Midbrain (tissue), 1 donor: ENCODE data around the gene ZNF625.
"Not testable (repeated sequence)": the region's sequence is repeated elsewhere in the genome, so short reads cannot be mapped to it uniquely, and the experiment has no call there.

Source experiments
- DNase-seq: peaks from one replicate; lab custom pipeline; 2025; lab: John Stamatoyannopoulos, UW

The ZNF625 gene

GRCh38 chr19:12137221-12137940 is 19.2 kb downstream of the ZNF625 start:
- DNase-seq: no peak

- no peak for DNase-seq
These were observed 23.5 kb downstream of the ZNF625 start for GRCh38 chr19:12133069-12133468.

- peak; percentile 1 for DNase-seq
These were observed 29.8 kb downstream of the ZNF625 start for GRCh38 chr19:12126707-12127106.

- DNase-seq: no peak
These were observed 39.1 kb downstream of the ZNF625 start for GRCh38 chr19:12117201-12117970.

- DNase-seq: no peak
These were observed 43.4 kb downstream of the ZNF625 start for GRCh38 chr19:12113121-12113520.

GRCh38 chr19:12112701-12113100 is 43.8 kb downstream of the ZNF625 start:
- no peak for DNase-seq

GRCh38 chr19:12111943-12112637 is 44.4 kb downstream of the ZNF625 start:
- DNase-seq: no peak

- no peak for DNase-seq
These were observed 45.4 kb downstream of the ZNF625 start for GRCh38 chr19:12111176-12111575.

- not testable (repeated sequence) for DNase-seq
These were observed 52.6 kb downstream of the ZNF625 start for GRCh38 chr19:12103909-12104308.

GRCh38 chr19:12098040-12098439 is 58.5 kb downstream of the ZNF625 start:
- DNase-seq: no peak

GRCh38 chr19:12095111-12095790 is 61.3 kb downstream of the ZNF625 start:
- DNase-seq: no peak
